Activated CD8-positive, alpha-beta memory T cell treated with anti-CD3 and anti-CD28 coated beads for 24 hours (primary cell): Measurements from ENCODE around the gene COG2.

Experiments used
- DNase-seq: peaks from one replicate; pipeline ENCODE4 v3.0.0-alpha.2; 2020

Gene COG2

DNA sequence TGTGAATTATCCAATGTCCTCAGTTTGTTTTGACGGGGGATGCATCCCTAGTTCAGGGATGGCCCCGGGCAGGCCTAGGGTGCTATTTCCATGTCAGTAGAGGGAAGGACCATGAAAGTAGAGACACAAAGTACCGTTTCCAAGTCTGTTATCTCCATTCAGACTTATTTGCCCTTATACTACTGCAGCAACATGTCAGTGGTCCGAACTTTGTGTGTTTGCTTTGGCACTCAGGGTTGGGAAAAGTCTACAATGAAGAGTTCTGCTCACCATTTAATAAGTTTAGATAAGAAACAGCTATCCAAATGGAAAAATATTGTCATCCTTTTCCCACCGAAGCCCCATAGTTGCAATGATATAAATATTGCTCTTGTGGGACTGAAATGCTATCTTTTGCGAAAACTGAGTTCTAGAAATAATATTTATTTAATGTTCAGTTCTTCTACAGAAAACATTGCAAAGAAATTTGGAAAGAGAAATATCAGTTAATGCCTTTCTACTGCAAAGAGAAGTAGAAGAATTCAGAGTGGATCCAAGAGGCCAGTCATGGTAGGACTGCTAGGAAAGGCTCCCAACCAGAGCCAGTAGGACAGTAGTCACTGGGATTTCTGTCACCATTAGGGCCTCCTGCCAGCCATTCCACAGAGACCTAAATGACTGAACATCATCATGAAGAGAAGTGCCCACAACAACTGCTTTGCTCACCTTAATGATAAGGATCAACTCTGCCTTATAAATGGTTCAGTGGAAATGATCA is 83.2 kb downstream of the COG2 start:
- DNase-seq: no peak

GRCh38 chr1:230728710-230729392 is 86.6 kb downstream of the COG2 start:
- no peak for DNase-seq

- DNase-seq: no peak
Measured at GRCh38 chr1:230730977-230731376, 88.7 kb downstream of the COG2 start.

DNA sequence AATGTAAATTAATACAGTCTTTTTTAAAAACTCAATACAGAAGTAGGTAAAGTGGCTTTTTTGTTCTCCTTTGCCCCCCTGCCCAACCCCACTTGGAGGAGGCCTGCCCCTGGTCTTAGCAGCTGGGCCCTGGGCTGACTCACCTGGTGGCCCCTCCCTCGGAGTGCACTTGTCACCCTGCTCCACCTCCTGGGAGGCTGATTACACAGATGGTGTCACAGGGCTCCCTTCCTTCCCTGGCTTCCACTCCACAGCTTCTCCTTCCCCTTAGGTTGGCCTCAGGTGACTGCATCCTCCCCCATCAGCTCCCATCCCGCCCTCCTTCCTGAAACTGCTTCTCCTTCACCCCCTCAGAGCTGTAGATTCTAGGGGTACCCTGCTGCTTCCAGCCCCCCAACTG is 93.2 kb downstream of the COG2 start:
- DNase-seq: no peak

DNA sequence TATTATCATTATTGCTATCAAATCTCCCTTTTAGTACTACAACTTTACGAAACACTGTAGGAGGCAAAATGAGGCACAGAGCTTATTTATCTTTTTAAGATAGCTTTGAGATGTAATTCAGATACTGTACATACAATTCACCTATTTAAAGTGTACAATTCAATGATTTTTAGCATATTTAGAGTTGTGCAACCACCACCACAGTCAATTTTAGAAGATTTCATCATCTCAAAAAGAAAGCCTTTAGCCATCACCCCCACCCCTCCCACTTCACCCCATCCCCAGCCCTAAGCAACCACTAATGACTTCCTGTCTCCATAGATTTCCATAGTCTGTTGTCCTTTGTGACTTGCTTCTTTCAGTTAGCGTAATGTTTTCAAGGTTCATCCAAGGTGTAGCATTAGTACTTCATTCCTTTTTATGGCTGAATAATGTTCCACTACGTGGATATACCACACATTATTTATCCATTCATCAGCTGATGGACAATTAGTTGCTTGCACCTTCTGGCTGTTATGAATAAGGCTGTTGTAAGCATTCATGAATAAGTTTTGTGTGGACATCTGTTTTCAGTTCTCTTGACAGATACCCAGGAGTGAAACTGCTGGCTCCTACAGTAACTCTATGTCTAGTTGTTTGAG is 95.5 kb downstream of the COG2 start:
- no peak for DNase-seq

DNA sequence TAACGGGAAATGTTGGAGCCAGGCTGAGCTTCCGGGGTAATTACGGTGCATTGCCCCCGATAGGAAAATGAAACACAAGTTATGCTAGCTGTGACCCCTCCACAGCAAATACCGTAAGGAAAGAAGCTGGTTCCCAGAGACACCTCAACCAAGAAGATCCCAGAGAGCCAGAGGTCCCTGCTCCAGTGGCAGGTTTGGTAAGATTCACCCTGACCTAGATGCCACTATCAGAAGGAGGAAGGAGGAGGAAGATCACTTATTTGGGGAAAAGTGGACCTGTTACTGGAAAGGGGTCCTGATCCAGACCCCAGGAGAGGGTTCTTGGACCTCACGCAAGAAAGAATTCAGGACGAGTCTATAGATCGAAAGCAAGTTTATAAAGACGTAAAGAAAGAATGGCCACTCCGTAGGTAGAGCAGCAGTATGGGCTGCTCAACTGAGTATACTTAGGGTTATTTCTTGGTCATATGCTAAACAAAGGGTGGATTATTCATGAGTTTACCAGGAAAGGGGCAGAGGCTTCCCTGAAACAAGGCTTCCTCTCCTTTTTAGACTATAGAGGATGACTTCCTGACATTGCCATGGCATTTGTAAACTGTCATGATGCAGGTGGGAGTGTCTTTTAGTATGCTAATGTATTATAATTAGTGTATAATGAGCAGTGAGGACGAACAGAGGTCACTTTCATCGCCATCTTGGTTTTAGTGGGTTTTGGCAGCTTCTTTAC is 97.4 kb downstream of the COG2 start:
- no peak for DNase-seq
